Measurements from ENCODE around the gene TNFRSF1B.

- no peak for TF ChIP-seq POLR2AphosphoS5 (IDR thresholded peaks at IDR 0.05; ENCODE audit: borderline replicate concordance, low read depth, low read length)
- TF ChIP-seq EZH2 (IDR thresholded peaks at IDR 0.05), result no peak
These were observed 30.7 kb downstream of the TNFRSF1B start for GRCh38 chr1:12197483-12197880.
